Measurements from ENCODE around the gene LEMD3.
"Not testable (repeated sequence)": the region's sequence is repeated elsewhere in the genome, so short reads cannot be mapped to it uniquely, and the experiment has no call there.

The LEMD3 gene

DNA sequence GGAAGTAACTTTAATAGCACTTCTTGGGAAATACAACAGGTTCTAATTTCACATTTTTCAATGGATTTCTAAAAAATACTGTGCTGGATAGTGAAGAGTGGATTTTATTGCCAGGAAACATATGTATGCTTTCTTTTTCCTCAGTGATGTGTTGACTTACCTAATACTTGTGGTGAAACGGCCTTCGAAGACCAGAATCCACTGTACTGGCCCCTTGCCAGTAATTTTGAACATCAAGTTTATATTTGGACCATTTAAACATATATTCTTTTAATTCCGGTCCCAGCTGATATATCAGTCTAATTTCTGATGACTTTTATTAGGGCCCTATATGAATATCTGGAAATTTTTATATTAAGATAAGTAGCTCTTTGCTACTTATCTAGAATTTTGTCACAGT lies 110.9 kb downstream of the LEMD3 start:
- DNase-seq = no peak

DNA sequence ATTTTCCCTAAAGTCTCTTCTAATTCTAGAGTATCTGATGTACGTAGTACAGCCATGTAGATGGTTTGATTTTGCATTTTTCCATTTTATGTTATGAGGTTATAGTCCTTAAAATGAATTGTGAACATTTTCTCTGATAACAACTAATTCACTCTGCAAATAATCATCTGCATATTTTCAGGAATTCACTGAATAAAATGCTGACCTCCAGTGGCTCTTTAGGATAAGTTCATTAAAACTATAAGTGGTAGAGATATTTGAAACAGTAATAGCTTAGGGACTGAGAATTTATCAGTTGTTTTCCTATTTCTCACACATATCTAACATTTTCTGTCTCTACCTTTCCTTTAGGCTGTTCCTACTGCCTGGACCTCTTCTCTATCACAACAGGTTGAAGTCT lies 113.5 kb downstream of the LEMD3 start:
- DNase-seq = no peak

DNA sequence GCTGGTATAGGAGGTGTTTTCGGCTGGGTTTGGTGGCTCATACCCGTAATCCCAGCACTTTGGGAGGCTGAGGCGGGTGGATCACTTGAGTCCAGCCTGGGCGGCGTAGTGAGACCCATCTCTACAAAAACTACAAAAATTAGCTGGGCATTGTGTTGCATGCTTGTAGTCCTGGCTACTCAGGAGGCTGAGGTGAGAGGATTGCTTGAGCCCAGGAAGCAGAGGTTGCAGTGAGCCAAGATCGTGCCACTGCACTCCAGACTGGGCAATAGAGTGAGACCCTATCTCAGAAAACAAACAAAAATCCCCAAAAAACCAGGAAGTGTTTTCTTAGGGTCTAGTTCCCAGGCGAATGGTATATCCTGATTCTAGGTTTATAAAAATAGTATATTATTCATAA lies 116.1 kb downstream of the LEMD3 start:
- not testable (repeated sequence) for DNase-seq

GRCh38 chr12:65287426-65287825 lies 118.0 kb downstream of the LEMD3 start:
- DNase-seq = no peak

- no peak for DNase-seq
Observed at GRCh38 chr12:65292241-65292640, 122.9 kb downstream of the LEMD3 start.

DNA sequence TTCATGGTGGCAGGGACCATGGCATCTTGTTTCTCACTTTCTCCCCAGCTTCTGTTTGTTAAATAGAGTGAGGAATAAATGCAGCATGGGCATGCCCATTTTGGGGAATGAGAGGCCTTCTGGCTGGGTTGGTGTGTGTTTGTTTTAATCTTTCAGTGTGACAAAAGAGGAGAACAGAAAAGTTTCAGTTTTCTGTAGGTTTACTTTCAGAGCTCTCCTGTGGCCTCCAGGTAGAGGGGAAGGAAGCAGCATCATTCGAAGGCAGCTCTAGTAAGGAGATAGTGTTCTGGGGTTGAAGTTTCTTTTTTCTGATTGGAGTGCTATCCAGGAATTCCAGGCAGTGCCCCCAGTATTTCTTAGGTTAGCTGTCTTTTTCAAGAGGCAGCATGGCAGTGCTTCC lies 124.4 kb downstream of the LEMD3 start:
- no peak for DNase-seq

DNA sequence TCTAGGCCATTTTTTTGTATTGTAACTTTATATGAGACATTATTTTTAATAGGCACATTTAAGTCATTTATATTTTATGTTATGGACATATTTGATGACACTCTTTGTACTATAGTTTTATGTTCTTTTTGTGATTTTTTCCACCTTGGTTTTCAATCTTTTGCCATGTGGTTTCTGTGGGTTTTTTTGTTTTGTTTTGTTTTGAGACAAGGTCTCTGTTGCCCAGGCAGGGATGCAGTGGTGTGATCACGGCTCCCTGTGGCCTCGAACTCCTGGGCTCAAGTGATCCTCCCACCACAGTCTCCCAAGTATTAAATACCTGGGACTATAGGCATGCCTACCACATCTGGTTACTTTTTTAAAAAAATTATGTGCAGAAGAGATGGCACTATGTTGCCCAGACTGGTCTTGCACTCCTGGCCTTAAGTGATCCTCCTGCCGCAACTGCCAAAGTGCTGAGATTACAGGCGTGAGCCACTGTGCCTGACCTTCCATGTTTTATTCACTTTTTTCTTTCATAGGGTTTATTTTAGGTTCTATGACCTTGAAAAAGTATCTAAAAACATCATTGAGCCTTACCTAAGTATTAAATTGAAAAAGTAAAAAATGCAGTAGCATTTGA lies 125.4 kb downstream of the LEMD3 start:
- DNase-seq = no peak

DNA sequence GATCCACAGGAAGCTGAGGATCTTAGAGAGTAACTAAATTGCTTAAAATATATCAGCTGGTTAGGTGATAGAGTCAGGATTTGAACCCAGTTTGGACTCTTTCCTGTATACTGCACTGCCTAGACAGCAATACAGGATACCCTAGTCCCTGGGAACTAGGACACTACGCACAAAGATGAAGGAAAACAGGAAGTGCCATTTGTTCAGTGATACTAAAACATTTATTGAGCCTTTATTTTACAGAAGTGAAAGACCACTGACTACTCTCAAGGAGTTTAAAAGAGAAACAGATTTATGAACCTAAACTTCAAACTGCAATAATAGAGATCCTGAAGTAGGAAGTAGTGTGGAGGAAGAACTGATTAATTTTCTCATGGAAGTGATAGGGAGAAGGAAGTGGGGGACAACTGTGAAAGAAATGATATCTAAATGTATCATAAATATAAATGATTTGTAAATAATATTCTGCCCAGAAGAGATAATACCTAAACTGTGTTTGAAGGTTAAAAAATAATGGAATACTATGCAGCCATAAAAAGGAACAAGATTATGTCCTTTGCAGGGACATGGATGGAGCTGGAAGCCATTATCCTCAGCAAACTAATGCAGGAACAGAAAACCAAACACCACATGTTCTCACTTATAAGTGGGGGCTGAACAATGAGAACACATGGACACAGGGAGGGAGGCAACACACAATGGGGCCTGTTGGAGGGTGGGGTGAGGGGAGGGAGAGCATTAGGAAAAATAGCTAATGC lies 127.3 kb downstream of the LEMD3 start:
- DNase-seq = no peak
